GM21737 (cell line): Measurements from ENCODE around the gene PTCD1.

Source experiments
- ATAC-seq: cut with Tn5 transposase; IDR thresholded peaks from one replicate; pipeline ENCODE4 v1.9.1; 2021; ENCODE audit warnings: mild to moderate bottlenecking, moderate library complexity; ENCODE audit not compliant: unreplicated experiment

Gene PTCD1

DNA sequence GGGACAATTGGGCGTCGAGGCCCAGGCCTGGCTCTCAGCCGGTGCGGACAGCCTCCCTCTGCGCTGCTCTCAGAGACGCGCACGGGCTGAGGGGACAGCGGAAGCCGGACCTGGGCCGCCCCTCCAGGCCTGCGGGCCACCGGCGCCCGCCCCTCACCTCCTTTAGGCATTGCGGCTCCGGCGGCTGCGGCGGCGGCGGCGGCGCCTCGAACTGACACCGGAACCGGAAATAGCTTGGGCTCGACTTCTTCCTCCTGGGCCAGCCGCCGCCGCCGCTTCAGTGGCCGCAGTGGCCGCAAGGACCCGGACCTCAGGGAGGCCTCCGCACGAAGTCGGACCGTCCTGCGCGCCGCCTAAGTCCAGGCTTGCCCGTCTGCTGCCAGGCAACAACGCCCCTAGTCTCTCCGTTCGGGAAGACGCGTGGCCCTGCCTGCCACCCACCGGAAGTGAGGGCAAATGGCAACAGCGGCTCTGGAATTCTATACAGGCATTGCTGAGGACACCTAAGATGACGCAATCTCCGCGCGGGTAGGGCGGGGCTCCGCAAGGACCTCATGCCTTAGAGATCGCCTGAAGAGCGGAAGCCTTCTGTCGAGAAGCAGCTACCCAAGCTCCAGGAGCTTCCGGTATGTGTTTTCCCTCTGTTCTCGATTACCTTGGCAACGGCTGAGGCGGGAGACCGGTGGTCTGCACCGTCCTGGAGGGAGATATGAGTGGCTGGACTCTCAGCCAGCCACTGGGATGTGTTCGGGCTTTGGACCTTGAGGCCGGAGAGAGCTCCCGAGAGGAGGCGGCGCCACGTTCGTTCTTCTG, 30.0 kb downstream of the PTCD1 start, which contains the start of the genes BUD31 and PDAP1:
Gene BUD31, plus strand, starts transcription at position 591 of the 813 bp plus-strand sequence. CDS start 2,124 bp downstream, outside the sequence.
Gene PDAP1, minus strand, starts transcription at position 219 of the 813 bp plus-strand sequence. Its CDS starts 49 bp downstream, at position 170.
- ATAC-seq = peak; percentile 75

DNA sequence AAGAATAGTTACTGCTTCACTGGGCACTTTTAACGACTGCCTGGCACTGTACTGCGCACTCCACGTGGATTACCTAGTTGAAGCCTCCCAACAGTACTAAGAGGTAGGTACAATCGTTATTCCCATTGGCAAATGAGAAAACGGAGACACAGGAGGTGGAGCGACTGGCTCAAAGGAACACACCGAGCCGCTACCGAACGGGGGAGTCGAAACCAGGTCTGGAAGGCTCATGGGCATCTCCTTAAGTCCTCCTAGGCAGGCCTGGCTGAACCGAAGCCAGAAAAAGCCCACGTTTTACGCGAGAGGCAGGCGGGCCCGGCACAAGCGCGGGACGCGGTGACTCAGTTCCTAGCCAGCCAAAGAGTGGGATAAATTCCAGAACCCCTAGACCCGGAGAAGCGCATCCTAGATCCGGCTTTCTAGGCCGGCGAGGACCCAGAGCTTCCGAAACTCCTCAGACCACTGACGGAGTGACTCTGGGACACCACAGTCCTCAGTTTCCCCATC, 30.7 kb downstream of the PTCD1 start:
- no peak for ATAC-seq

GRCh38 chr7:99406557-99406956, 32.0 kb downstream of the PTCD1 start:
- ATAC-seq = no peak

DNA sequence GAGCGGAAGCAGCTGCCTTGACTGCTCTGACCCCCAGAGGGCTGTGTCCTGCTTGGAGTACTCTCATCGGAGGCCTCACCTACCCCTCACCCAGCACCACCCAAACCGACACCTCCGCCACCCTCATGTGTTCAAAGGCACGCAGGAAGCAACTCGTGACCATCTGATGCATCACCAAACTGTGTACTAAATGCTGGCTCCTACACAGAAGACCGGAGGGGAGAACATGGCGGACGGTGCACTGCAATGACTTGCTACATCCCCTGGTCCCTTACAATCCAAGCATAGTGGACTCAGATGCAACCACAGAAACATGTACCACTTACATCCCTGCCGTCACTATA, 33.6 kb downstream of the PTCD1 start:
- ATAC-seq = no peak

- no peak for ATAC-seq
Observed at GRCh38 chr7:99404235-99404976, 34.2 kb downstream of the PTCD1 start.

GRCh38 chr7:99403764-99404163, 34.8 kb downstream of the PTCD1 start:
- no peak for ATAC-seq

- ATAC-seq = no peak
Observed at GRCh38 chr7:99402854-99403253, 35.7 kb downstream of the PTCD1 start.

GRCh38 chr7:99399597-99399996, 39.0 kb downstream of the PTCD1 start:
- no peak for ATAC-seq

GRCh38 chr7:99398891-99399445, 39.6 kb downstream of the PTCD1 start:
- no peak for ATAC-seq

- no peak for ATAC-seq
Observed at GRCh38 chr7:99397297-99397983, 41.2 kb downstream of the PTCD1 start.

DNA sequence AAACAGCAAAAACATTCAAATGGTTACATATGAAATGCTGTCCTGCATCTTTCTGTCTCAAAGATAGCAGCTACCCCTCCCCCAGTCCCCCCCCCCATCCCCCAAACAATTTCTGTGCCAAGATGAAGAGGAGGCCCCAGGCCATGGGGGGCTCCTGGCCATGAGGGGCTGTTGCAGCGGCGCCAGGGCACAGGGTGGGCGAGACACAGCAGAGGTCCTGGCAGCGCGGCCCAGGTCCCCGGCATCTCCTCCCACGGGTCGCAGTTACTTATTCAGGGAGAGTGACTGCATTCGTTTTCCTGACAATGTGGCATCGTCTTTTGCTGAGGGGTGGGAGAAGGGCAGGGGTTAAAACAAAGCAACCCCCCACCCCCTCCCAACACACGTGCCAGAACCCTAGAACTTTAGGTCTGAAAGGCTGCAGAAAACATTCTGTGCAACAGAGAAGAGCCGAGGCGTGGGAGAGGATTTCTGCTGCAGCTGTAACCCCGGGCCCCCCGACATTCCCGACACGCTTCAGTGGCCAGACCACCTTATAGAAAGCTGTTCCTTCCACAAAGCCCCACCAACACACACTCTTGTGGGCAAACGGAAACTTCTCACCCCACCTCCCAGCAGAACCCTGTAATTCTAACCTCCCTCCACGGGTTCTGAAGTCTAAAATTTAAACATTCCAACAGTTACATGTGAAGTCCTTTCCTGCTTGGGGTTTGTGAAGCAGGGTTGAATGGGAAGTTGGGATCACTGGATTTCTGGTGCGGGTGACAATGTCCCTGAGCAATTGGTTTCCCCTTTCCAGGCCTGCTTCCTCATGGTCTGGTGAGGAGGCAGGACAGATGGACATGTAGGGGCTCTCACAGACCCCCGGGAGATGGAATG, 41.9 kb downstream of the PTCD1 start:
- ATAC-seq = no peak

DNA sequence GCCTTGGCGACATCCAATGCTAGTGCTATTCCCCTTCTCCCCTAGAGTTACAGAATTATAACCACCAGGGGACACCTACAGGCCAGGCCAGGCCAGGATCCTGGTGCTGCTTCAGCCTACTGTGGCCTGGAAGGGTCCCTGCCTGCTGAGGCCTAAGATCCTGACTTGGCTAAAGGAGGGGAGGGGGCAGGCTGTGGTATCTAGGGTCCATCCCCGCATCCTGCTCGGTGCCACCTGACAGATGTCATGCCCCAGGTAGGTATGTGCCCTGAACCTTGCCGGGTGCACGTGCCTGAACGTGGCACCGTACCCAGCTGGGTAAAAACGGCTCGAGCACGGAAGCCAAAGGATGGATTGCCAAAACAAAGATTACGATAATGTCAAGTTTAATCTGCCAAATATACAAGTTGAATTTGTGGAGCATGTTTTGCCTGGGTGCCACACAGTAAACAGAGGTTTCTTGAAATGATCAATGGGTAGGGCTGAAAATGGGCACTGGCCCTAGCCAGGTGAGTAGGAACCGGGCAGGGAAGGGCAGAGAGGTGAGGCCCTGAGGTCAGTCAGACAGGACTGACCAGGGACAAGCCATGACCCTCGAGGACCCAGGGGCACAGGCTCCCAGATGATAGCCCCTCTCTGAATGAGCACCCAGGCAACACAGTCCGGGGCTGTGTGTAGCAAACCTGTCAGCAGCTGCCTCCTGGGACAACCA, 42.8 kb downstream of the PTCD1 start:
- no peak for ATAC-seq

DNA sequence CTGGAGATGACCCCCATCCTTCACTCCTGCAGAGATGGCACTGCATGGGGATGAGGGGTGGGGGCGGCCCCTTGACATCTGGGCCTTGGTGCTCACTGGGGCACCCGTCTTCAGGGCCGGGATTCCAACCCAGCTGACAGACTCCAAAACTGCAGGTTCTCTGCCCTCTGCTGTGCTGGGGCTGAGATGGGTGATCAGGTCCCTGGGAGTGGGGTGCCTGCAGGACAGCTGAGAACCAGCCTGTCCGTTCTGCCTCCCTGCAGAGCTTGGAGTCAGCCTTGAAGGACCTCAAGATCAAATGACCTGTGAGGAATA, 44.5 kb downstream of the PTCD1 start:
- no peak for ATAC-seq

- peak; percentile 25 for ATAC-seq
Observed at GRCh38 chr7:99393355-99394187, 45.0 kb downstream of the PTCD1 start.

DNA sequence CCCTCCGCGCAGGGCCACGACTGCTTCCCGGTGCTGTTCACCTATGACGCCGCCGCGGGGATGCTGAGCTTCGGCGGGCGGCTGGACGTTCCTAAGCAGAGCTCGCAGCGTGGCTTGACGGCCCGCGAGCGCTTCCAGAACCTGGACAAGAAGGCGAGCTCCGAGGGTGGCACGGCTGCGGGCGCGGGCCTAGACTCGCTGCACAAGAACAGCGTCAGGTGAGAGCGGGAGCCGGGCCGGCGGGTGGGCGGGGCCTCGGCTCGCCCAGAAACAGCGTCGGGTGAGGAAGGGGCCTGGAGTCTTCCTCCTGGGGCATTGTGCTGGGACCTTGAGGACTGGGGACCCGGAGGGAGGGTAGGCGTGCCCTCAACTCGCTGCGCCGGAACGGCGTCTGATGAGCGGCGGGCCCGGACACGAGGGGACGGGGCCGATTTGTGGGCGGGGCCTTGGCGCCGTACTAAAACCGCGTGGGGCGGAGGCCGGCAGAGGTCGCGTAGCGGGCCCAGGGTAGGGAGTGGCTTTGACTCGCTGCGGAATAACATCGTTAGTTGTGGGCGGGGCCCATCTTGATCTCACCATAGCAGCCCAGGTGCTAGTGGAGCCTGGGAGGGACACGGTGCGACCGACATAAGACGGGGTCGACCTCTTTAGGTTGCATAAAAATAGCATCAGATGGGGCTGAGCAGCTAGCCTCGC, 45.8 kb downstream of the PTCD1 start:
- peak; percentile 46 for ATAC-seq

- no peak for ATAC-seq
Observed at GRCh38 chr7:99392046-99392445, 46.6 kb downstream of the PTCD1 start.

DNA sequence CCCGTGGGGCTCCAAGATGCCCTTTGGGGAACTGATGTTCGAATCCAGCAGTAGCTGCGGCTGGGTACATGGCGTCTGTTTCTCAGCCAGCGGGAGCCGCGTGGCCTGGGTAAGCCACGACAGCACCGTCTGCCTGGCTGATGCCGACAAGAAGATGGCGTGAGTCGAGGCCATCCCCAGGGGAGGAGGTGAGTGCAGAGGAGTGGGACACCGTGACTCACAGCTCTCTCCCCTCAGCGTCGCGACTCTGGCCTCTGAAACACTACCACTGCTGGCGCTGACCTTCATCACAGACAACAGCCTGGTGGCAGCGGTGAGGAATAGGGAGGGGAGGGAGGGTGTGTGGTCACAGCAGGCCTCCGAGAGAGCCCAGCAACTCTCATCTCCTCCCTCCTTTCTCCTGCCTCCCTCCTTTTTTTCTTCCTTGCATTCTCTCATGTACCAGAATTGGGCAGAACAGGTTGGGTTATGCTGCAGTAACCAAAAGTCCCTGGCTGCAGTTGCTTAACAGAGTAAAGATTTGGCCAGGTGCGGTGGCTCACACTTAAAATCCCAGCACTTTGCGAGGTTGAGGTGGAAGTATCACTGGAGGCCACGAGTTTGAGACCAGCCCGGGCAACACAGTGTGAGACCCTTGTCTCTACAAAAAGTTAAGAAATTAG, 47.5 kb downstream of the PTCD1 start:
- no peak for ATAC-seq

DNA sequence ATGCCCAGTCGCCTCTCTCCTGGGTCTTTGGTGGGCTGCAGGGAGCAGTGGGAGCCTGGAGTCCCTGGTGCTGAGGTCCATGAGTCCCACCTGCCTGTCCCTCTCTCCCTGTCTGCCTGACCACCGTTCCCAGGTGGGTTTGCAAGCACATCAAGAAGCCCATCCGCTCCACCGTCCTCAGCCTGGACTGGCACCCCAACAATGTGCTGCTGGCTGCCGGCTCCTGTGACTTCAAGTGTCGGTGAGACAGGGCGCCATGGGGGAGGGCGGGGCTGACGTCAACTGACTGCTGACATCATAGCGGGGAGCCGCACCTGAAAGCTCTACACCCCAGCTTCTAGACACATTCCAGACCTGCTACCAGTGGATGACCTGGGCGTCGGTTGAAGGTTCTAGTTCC, 48.8 kb downstream of the PTCD1 start:
- ATAC-seq = no peak
